RWPE1 (cell line): ENCODE data around the gene NRXN3.
A peak's percentile ranks its signal among the peaks of the same experiment; 100 is the strongest.

Experiments
- CTCF ChIA-PET: fragments of 350-600 bp; sonication (Branson Sonifier 250); formaldehyde crosslinking; extraction: SDS; loops from one replicate; lab custom pipeline; 2021; lab: Yijun Ruan, JAX
- POLR2A ChIA-PET: fragments of 400-600 bp; formaldehyde crosslinking; extraction: SDS; loops from one replicate; lab custom pipeline; 2020; ENCODE audit warnings: antibody characterized with exemption; ENCODE audit not compliant: low non-redundant PET; lab: Yijun Ruan, JAX
- DNase-seq: peaks from one replicate; pipeline ENCODE4 v3.0.0; 2012; ENCODE audit warnings: low spot score
- H3K27ac ChIP-seq: fragments of 450-650 bp; 2 replicates; pipeline ENCODE4 v1.5.1; 2017
- CTCF ChIP-seq: fragments of 450-650 bp; conservative IDR thresholded peaks from 2 replicates; pipeline ENCODE4 v1.5.1; 2017; ENCODE audit warnings: low read depth, mild to moderate bottlenecking

NRXN3 gene

GRCh38 chr14:78933948-78934524 is 763.9 kb downstream of the NRXN3 start:
- ChIA-PET POLR2A (interaction anchor here (0.7 kb wide), 1 partner anchor 172 kb away, joined by 6 read pairs; no protein-coding TSS in a partner anchor), CTCF (interaction anchor here (0.6 to 1.2 kb wide), 9 partner anchors 43 to 1928 kb away, joined by 3 to 8 read pairs (median 4); no protein-coding TSS in a partner anchor)
- peak; percentile 38 for DNase-seq
- no peak overlapping the region for H3K27ac ChIP-seq
- peak; percentile 35 for TF ChIP-seq CTCF

GRCh38 chr14:78946949-78947348 is 776.8 kb downstream of the NRXN3 start:
- no peak overlapping the region for H3K27ac ChIP-seq
- TF ChIP-seq CTCF = no peak
- ChIA-PET CTCF (no interaction called here), POLR2A (no interaction called here)
- no peak for DNase-seq

GRCh38 chr14:78947681-78948080 is 777.5 kb downstream of the NRXN3 start:
- H3K27ac ChIP-seq = no peak overlapping the region
- CTCF ChIA-PET = interaction anchor here (0.5 kb wide), 1 partner anchor 991 kb away, joined by 7 read pairs; no protein-coding TSS in a partner anchor

GRCh38 chr14:78950649-78951048 is 780.5 kb downstream of the NRXN3 start:
- H3K27ac ChIP-seq = no peak overlapping the region
- POLR2A ChIA-PET = no interaction called here
- CTCF ChIA-PET = interaction anchor here (0.5 kb wide), 1 partner anchor 9 kb away, joined by 3 read pairs; no protein-coding TSS in a partner anchor
- DNase-seq = peak; percentile 13
- no peak for TF ChIP-seq CTCF

More at GRCh38 chr14:78947681-78948080, 777.5 kb downstream of the NRXN3 start:
- no peak for DNase-seq
- POLR2A ChIA-PET = no interaction called here
- no peak for TF ChIP-seq CTCF

- H3K27ac ChIP-seq = no peak overlapping the region
- ChIA-PET CTCF (interaction anchor here (0.6 kb wide), 1 partner anchor 1712 kb away, joined by 3 read pairs; no protein-coding TSS in a partner anchor), POLR2A (no interaction called here)
- no peak for TF ChIP-seq CTCF
- DNase-seq = no peak
Observed at GRCh38 chr14:78951602-78952001, 781.4 kb downstream of the NRXN3 start.

- TF ChIP-seq CTCF = peak; percentile 88
- H3K27ac ChIP-seq = no peak overlapping the region
- ChIA-PET POLR2A (no interaction called here), CTCF (interaction anchor here (0.7 to 1.6 kb wide), 6 partner anchors 15 to 1904 kb away, joined by 3 to 7 read pairs (median 3); no protein-coding TSS in a partner anchor)
- DNase-seq = peak; percentile 67
Observed at GRCh38 chr14:78959674-78960264, 789.6 kb downstream of the NRXN3 start.
